GM12878 (cell line): ENCODE data around the gene HEG1. TPM values are rescaled to one million over a fixed set of nuclear protein-coding genes. Genes with fewer than 3 reads are reported as not detected.

Experiments used
- BRCA1 ChIP-seq: IDR thresholded peaks from 2 replicates; pipeline ENCODE4 v1.6.1; 2011; ENCODE audit warnings: low read depth, low read length, improper control_type of control experiment
- EGR1 ChIP-seq, 2 experiments: IDR thresholded peaks; 1 replicate in 1 of 2; 2 replicates in 1 of 2; pipeline ENCODE4 v1.6.1; 2011 to 2012; ENCODE audit warnings: low read depth in 2 of 2, low read length in 2 of 2, borderline replicate concordance in 1 of 2, mild to moderate bottlenecking in 1 of 2, moderate library complexity in 1 of 2
- EZH2 ChIP-seq: IDR thresholded peaks from 2 replicates; pipeline ENCODE4 v1.6.1; 2012; ENCODE audit warnings: low read depth, mild to moderate bottlenecking, control low read depth, inconsistent platforms, low read length, borderline replicate concordance; ENCODE audit not compliant: control insufficient read depth
- polyA plus RNA-seq, 11 experiments: library from polyadenylated mRNA; depleted of rRNA in 4 of 11; unstranded in 6 of 11; stranded (reverse) in 5 of 11; fragments of >200 nt; fragmentation: Nextera tagmentation in 4 of 11; fragmentation: Illumina TruSeq in 1 of 11; extraction: Ambion mirVana in 4 of 11; extraction: Trizol in 1 of 11; gene quantifications; 1 replicate in 1 of 11; 2 replicates in 10 of 11; pipeline versions ENCODE4 v1.2.1 to v1.2.3, GENCODE V29; 2011 to 2016; ENCODE audit warnings: inconsistent platforms in 2 of 11, missing spikeins in 2 of 11, low read depth in 1 of 11
- total RNA-seq, 4 experiments: library from RNA; depleted of rRNA in 3 of 4; stranded (reverse); fragments of >200 nt in 3 of 4; fragmentation: Illumina TruSeq in 1 of 4; extraction: Trizol in 1 of 4; gene quantifications; 2 replicates each; pipeline versions ENCODE4 v1.2.1 to v1.2.3, GENCODE V29; 2013 to 2021
- TF ChIP-seq, protein P1 (sequence below): fragments of 450-650 bp; IDR thresholded peaks from 2 replicates; pipeline ENCODE4 v1.6.1; 2016; ENCODE audit warnings: mild to moderate bottlenecking
- TF ChIP-seq, protein P2 (sequence below): IDR thresholded peaks from 2 replicates; pipeline ENCODE4 v1.6.1; 2011; ENCODE audit warnings: borderline replicate concordance, low read depth, mild to moderate bottlenecking, moderate library complexity, low read length; ENCODE audit not compliant: insufficient read depth, poor library complexity, severe bottlenecking
- TF ChIP-seq, protein P3 (sequence below): fragments of 450-650 bp; formaldehyde crosslinking; IDR thresholded peaks from 2 replicates; pipeline ENCODE4 v1.4.0; 2022; ENCODE audit warnings: mild to moderate bottlenecking, moderate library complexity
- TF ChIP-seq, protein P4 (sequence below): IDR thresholded peaks from 2 replicates; pipeline ENCODE4 v1.6.1; 2012; ENCODE audit warnings: low read depth, low read length, improper control_type of control experiment

HEG1 gene
- total and polyA plus RNA-seq, 10 of the 15 experiments (the other 5 are each of a cell fraction or from before 2014, with no cell fraction given): 2.2 to 32.1 (median 7.6) TPM

DNA sequence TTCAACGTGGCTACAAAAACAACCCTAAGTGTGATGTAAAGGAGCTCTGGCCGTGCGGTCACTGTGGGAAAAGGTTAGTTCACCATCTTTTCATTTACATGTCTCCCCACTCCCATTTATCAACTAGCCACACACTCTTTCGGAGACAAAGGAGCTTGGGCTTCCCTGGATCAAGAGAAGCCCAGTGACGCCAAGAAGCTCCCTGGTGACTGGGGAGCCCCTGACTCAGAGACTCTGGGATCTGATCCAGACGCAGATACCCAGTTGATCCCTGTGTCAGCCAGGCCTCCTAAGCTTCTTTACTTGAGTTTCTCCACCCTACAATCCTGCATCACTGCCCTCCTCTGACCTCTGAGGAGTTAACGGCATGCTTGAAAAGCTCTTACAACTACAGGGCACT lies 43.9 kb downstream of the HEG1 start (continued):
- no peak for TF ChIP-seq BRCA1
- no peak for TF ChIP-seq EGR1 (IDR thresholded peaks at IDR 0.05; ENCODE audit: borderline replicate concordance in 1 of 2, low read depth in 2 of 2, low read length in 2 of 2)
- TF ChIP-seq, protein P1, sequence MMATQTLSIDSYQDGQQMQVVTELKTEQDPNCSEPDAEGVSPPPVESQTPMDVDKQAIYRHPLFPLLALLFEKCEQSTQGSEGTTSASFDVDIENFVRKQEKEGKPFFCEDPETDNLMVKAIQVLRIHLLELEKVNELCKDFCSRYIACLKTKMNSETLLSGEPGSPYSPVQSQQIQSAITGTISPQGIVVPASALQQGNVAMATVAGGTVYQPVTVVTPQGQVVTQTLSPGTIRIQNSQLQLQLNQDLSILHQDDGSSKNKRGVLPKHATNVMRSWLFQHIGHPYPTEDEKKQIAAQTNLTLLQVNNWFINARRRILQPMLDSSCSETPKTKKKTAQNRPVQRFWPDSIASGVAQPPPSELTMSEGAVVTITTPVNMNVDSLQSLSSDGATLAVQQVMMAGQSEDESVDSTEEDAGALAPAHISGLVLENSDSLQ: no peak
- TF ChIP-seq, protein P2, sequence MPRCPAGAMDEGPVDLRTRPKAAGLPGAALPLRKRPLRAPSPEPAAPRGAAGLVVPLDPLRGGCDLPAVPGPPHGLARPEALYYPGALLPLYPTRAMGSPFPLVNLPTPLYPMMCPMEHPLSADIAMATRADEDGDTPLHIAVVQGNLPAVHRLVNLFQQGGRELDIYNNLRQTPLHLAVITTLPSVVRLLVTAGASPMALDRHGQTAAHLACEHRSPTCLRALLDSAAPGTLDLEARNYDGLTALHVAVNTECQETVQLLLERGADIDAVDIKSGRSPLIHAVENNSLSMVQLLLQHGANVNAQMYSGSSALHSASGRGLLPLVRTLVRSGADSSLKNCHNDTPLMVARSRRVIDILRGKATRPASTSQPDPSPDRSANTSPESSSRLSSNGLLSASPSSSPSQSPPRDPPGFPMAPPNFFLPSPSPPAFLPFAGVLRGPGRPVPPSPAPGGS: no peak
- TF ChIP-seq, protein P3, sequence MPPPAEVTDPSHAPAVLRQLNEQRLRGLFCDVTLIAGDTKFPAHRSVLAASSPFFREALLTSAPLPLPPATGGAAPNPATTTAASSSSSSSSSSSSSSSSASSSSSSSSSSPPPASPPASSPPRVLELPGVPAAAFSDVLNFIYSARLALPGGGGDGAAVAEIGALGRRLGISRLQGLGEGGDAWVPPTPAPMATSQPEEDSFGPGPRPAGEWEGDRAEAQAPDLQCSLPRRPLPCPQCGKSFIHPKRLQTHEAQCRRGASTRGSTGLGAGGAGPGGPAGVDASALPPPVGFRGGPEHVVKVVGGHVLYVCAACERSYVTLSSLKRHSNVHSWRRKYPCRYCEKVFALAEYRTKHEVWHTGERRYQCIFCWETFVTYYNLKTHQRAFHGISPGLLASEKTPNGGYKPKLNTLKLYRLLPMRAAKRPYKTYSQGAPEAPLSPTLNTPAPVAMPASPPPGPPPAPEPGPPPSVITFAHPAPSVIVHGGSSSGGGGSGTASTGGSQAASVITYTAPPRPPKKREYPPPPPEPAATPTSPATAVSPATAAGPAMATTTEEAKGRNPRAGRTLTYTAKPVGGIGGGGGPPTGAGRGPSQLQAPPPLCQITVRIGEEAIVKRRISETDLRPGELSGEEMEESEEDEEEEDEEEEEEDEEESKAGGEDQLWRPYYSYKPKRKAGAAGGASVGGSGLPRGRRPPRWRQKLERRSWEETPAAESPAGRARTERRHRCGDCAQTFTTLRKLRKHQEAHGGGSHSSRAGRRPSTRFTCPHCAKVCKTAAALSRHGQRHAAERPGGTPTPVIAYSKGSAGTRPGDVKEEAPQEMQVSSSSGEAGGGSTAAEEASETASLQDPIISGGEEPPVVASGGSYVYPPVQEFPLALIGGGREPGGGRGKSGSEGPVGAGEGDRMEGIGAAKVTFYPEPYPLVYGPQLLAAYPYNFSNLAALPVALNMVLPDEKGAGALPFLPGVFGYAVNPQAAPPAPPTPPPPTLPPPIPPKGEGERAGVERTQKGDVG (CRISPR knock-in tag): no peak
- TF ChIP-seq EZH2: no peak
- TF ChIP-seq, protein P4, sequence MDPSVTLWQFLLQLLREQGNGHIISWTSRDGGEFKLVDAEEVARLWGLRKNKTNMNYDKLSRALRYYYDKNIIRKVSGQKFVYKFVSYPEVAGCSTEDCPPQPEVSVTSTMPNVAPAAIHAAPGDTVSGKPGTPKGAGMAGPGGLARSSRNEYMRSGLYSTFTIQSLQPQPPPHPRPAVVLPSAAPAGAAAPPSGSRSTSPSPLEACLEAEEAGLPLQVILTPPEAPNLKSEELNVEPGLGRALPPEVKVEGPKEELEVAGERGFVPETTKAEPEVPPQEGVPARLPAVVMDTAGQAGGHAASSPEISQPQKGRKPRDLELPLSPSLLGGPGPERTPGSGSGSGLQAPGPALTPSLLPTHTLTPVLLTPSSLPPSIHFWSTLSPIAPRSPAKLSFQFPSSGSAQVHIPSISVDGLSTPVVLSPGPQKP: no peak
